GM21360 (cell line): ENCODE data around the gene RAMAC.
"Not testable (repeated sequence)": the region's sequence is repeated elsewhere in the genome, so short reads cannot be mapped to it uniquely, and the experiment has no call there.

Experiments
- ATAC-seq: cut with Tn5 transposase; IDR thresholded peaks from one replicate; pipeline ENCODE4 v1.9.1; 2021; ENCODE audit warnings: mild to moderate bottlenecking, moderate library complexity; ENCODE audit not compliant: unreplicated experiment

Gene RAMAC

GRCh38 chr15:83012076-83012426, 26.0 kb downstream of the RAMAC start:
- no peak for ATAC-seq

GRCh38 chr15:83012636-83013035, 26.6 kb downstream of the RAMAC start:
- no peak for ATAC-seq

- ATAC-seq, result no peak
Measured at GRCh38 chr15:83014205-83014653, 28.2 kb downstream of the RAMAC start.

GRCh38 chr15:83015361-83015760, 29.4 kb downstream of the RAMAC start:
- ATAC-seq, result no peak

- no peak for ATAC-seq
Measured at GRCh38 chr15:83016906-83017305, 30.9 kb downstream of the RAMAC start.

- ATAC-seq, result no peak
Measured at GRCh38 chr15:83018436-83018835, 32.4 kb downstream of the RAMAC start.

- no peak for ATAC-seq
Measured at GRCh38 chr15:83030021-83030420, 44.0 kb downstream of the RAMAC start.

GRCh38 chr15:83031234-83031633, 45.2 kb downstream of the RAMAC start:
- not testable (repeated sequence) for ATAC-seq

GRCh38 chr15:83036253-83036652, 50.2 kb downstream of the RAMAC start:
- no peak for ATAC-seq

- ATAC-seq, result no peak
Measured at GRCh38 chr15:83039206-83039605, 53.2 kb downstream of the RAMAC start.
